GM21576 (cell line): ENCODE data around the gene PADI4.
"Not testable (repeated sequence)": the region's sequence is repeated elsewhere in the genome, so short reads cannot be mapped to it uniquely, and the experiment has no call there.

ENCODE experiments used
- ATAC-seq: cut with Tn5 transposase; IDR thresholded peaks from one replicate; pipeline ENCODE4 v1.9.1; 2021; ENCODE audit warnings: mild to moderate bottlenecking, moderate library complexity; ENCODE audit not compliant: unreplicated experiment

The PADI4 gene

DNA sequence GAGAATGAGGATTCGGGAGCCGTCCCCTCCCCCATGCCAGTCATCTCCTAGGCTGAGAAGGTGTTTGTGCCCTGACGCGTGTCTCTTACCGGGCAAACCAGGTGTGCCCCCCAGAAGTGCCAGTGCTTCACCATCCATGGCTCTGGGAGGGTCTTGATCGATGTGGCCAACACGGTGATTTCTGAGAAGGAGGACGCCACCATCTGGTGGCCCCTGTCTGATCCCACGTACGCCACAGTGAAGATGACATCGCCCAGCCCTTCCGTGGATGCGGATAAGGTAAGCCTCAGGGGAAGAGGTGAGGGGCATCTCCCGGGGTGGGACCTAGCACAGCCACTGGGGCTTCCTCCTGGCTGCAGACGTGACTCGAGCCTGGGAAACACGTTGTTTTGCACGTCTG is 65.0 kb downstream of the PADI4 start:
- no peak for ATAC-seq

DNA sequence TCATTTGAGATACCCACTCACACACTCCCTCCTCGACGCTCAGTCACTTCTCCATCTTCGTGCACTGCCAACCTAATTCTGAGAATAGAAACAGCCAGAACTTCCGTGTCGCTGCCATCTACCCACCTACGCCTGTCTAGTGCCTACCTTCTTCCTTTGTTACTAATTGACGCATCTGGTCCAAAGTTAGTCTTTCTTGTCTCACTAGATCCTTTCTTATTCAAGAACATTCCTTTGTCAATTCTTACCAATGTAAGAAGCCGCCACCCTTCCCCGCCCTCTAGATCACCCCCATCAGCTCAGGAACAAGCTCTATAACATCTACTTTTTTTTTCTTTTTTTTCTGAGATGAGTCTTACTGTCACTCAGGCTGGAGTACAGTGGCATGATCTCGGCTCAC is 67.7 kb downstream of the PADI4 start:
- no peak for ATAC-seq

DNA sequence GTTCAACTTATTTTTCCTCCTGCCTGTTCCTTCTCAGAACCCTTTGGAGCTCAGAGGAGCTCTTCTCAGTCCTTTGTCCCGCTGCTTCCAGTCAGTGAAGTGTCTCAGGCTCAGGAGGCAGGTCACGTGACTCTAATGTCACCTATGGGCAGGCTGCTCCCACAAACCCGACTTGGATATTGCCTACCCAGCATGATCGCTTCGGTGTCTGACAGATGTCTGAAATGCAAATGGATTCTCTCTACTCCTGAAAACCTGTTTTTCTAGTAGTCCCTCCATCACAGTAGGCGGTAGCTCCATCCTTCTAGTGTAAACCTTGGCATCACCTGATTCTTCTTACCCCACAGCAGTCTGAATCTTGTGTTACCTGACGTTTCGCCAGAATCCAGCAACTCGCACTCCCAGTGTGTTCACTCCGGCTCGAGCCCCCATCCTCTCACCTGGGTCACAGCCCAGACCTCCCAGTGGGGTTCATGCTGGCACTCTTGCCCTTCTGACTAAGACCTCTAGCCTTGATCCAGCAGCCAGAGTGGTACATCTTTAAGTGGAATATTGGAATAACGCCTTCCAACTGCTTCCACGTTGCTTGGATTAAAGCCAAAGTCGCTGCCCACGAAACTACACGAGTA is 69.4 kb downstream of the PADI4 start:
- no peak for ATAC-seq

DNA sequence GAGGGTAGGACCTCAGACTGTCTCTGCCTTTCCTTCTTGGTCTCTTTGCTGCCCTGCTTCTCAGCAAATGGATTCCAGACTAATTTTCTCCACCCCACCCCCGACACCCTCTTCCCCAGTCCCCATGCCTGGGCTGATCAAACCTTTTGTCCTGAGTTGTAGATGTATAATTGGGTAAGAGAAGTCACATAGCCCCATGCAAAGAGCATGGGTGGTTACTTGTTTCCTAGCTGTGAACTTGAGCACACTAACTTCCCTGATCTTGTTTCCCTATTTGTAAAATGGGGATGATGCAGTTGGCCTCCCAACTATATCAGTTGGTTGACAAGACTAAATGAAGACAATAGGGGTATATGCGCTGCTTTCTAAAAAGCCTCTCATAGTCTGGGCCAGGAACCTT is 73.2 kb downstream of the PADI4 start:
- ATAC-seq = no peak

DNA sequence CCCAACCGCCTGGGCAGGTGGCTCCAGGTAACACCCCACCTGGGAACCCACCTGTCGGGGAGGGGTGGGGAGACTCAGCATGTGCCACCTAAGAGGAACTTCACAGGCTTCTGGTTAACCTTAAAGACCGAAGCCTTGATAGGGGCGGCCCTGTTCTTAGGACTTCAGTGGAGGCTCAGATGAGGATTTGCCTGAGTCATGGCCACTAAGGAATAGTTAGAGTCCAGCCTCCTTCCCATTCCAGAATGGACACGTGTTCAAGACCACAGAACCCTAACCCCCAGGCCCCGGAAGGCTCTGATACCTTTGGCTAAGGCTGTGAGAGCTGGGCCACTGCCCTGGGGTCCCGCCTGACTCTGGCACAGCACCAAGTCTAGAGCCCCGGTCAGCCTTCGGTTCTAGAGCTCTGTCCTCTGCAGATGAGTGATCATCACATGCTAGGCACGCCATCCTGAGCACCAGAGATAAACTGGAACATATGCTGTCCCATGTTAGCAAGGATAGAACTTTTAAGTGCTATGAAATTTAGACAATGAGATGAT is 84.3 kb downstream of the PADI4 start:
- no peak for ATAC-seq

DNA sequence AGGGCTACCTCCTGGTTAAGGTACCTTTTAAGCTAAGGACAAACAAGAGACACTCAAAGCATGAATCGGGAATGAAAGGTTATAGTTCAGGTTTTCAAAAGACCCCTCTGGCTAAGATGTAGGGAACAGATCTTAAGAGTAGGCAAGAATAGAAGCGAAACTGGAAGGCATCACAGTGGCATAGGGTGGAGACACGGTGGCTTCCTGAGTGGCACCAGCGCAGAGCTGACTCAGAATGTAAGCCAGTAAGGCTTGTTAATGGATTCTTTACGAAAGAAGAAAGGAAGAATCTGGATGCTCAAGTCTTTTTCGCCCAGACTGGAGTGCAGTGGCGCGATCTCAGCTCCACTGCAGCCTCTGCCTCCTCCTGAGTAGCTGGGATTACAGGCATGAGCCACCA is 85.2 kb downstream of the PADI4 start:
- ATAC-seq = no peak

DNA sequence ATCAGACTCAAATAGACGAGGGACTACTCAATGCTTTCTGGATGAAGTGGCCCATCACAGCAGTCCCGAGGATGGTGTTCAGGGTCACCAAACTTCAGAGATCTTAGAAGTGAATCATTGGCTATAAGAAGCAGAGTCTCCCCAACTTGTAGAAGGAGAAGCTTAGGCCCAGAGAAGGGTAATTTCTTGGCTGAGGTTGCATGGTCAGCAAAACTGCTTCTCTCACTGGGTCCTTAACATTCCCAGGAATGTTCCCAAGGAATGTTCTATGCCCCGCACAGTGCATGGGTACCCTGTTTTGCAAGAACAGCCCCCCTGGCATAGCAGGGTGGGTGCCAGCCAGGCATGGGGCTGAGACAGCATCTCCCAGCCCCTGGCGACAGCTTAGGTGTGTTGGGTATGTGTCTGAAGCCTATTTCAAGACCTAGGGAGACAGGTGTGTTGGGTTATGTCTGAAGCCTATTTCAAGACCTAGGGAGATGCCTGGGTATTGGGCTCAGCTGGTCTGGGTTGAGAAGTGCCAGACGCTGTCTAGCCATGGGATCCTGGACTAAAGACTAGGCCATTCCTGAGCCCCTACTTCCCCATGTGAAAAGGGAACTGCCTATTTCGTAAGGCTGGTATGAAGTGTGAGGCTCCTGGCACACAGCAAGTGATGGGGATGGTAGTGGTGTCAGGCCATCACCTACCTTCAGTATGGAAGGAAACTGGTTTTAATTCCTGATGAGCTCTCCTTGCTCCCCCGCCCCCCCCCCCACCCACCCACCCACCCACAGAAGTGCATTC is 90.1 kb downstream of the PADI4 start:
- no peak for ATAC-seq

DNA sequence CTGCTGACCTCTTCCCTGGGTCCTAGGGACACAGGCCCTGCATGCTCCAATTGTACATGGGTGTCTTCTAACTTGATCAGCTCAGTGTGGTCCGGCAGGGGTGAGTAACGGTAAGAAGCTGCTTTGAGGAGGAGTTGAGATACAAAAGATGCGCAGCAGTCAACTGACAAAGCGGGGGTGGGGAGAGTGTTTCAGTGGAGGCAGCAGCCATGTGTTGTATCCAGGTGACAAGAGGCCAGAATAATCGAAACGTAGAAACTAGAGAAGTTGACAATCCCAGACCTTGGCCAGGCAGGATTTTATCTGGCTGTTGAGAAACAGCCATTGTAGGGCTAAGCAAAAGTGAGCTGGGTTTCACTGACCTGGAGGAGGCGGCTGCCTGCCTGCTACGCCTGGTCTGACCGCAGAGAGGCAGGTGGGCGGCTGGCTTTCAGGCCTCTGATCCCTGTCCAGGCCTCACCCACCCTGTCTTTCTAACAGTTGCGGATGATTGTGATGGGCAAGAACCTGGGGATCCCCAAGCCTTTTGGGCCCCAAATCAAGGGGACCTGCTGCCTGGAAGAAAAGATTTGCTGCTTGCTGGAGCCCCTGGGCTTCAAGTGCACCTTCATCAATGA is 92.8 kb downstream of the PADI4 start:
- ATAC-seq = no peak

DNA sequence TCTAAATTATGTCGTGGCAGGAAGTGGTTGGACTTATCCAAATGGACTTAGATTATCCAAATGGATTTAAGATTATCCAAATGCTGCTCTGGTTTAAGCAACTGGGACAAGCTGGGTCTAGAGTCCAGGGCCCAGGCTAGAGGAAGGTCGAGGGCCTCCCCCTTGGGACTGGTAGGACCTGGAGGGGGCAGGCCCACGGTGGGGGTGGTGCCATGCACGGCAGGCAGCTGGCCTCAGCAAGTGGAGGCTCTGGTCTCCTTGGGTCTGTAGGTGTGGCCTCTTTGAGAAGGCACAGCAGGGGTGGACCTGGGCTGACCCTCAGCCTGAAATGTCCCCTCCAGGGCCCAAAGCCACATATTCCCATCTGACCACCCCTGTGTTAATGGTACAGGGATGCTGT is 93.8 kb downstream of the PADI4 start:
- no peak for ATAC-seq

DNA sequence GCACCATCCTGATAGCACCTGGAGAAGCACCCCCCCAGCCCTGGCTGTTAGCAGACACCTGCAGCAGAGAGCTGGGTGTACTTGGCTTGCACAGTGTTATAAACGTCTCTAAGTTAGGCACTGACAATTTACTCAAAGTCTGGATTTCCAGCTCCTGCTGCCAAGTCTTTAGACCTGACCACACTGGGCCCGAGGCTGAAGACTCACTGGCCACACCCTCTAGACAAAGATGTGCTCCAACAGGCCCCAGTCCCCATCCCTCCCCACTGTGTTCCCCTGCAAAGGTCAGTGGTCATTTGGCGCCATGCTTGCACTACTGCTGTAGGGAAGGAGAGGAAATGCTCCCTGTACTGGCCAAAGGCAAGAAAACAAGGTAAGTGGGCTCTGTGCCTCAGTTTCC is 95.1 kb downstream of the PADI4 start:
- no peak for ATAC-seq

DNA sequence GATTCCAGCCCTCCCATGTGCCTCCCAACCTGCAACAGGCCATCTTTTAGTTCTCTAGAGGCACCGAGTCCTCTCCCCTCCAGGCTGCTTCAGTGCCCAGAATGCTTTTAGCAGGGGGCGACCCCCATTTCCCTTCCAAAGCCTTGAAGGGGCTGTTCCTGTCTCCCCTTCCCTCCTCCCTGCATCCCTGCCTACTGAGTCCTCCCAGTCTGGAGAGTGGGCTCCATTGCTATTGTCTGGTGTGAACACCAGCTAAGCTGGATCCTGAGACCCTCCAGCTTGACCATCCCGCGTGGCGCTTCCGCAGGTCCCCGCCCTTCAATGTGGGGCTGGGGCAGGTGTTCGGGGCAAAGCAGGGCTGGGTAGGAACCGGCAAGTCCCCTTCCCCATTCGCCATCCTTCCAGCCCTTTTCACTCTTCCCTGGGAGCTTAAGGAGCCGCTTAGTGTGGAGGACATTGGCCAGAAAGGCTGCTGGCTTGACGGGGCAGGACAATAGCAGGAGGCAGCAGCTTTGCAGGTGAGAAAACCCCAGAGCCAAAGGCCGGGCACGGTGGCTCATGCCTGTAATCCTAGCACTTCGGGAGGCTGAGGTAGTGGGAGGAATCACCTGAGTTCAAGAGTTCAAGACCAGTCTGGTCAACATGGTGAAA is 96.2 kb downstream of the PADI4 start:
- no peak for ATAC-seq

DNA sequence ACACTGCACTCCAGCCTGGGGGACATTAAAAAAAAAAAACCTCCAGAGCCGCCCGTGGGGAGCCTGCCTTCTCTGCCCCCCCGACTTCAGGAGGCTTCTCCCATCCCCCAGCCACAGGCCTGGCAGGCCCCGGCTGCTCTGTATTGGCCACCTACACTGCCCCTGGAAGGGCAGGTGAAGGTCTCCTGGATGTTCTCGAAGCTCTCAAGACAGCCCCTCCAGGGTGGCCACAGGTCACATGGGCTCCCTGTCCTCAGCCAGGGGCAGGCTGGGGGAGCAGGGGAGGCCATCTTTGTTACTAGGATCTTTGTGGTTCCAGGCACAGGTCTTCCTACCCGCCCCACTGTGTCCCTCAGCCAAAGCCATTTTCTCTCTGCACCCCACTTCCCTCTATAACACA is 96.8 kb downstream of the PADI4 start:
- ATAC-seq = no peak

DNA sequence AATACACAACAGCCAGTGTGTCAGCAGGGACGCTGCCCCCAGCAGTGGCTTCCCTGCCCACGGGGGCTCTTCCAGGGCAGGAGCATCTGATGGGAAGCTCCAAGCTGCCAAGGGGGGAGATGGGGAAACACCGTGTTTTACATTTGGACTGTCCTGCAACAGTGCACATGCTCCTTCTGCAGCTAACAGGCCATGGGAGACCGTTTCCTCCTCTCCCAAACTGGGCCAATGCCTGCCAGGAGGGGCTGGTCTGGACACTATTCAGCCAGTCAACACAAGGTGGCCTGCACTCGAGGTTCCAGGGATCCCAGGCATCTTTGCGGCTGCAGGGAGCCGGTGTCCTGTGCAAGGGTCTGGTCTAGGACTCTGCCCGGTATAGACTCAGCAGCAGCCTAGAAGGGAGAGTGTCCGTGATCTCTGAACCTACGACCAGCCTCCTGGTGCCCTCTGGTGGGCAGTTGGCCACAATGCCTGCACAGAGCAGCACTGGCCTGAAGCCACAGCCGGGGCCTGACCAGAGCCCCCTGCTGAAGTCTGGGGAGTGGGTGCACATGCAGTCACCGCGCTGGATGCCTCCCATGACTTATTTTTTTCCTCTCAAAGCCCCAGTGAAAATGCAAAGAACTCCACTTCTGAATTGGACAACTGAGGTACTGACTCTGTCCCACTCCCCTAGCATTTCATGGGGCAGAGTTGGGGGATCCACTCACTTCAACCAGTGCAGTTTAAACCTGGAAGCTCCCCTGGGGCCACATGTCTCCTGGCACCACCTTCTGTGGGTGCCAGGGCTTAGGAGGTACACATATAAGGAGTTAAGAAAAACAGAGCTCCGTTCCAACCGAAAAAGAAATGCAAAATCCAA is 98.1 kb downstream of the PADI4 start:
- no peak for ATAC-seq

DNA sequence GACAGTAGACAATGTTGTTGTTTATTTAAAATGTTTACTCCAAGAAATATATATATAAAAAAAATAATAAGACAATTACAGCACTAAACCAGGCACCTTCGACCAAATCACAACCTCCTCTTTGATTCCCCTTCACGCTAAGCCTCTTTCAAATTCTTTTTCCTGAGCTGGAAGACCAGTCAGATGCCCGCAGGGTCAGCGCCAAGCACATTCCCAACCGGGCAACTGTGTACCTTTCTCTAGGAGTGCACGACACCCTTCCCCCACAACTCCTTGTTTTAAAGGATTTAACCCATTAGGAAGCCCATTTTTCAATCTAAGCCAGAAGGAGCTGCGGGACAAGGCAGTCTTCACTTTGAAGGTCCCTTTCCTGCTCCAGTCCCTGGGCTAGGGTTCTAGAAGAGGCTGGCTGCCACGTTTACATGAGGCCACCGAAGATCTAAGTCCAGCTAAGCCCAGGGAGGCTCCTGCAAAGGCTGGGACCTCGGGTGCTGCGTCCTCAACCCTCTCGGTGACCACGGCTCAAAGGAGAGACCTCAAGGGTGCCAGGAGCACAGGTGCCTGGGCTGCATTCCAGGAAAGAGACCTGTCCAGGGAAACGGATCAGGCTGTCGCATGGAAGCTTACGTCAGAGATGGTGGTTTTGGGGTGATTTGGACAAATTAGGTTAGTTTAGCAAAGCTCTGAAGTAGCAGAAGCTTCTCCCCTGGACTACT is 98.9 kb downstream of the PADI4 start:
- ATAC-seq = not testable (repeated sequence)

DNA sequence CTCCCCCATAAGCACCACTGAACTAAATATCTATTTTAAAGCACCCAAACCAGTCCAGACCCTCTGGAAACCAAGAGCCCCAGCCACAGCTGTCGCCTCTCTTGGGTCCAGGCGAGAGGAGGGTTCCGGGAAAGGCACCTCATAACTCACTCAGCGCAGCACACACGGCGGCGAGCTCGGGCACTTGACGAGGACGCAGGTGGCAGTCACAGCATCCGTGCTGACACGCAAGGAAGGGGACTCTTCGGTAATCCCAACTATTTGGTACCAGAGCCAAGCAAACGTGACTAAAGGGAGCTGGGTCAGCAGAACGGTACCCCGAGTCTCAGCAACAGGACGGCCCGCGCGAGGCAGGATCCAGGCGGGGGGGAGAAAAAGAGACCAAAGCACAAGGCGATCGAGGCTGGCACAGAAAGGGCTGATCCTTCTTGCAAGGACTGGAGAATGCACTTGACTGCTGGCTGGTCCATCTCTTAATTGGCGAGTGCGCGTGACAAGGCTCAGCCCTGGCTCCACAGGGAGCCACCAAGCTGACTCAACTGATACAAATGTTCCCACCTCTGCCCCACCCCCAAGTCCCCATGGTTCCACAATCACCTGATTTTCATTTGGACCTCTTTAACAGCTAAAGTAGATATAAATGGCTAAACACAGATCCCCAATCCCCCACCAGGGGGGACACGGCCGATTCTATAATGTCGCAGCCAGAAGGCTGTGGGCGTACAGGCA is 100.0 kb downstream of the PADI4 start:
- not testable (repeated sequence) for ATAC-seq

DNA sequence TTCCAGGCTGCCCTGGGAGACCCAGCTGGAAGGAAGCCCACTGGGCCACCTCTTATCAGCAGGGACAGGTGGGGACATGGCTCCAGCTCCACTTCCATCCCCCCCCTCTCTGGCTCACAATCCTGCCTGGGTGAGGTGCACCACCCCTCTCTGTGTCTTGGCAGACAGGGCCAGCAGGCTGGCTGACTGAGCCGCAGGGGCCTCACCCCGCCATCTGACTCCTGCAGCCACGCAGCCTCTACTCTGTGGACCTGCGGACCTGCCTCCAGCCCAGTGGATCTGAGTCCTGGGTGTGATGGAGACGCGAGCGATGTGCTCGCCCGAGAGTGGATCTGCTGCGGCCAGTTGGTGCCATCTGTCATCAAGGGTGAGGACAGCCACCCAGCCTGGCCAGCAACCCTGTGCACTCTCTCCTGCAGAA is 101.4 kb downstream of the PADI4 start:
- no peak for ATAC-seq

DNA sequence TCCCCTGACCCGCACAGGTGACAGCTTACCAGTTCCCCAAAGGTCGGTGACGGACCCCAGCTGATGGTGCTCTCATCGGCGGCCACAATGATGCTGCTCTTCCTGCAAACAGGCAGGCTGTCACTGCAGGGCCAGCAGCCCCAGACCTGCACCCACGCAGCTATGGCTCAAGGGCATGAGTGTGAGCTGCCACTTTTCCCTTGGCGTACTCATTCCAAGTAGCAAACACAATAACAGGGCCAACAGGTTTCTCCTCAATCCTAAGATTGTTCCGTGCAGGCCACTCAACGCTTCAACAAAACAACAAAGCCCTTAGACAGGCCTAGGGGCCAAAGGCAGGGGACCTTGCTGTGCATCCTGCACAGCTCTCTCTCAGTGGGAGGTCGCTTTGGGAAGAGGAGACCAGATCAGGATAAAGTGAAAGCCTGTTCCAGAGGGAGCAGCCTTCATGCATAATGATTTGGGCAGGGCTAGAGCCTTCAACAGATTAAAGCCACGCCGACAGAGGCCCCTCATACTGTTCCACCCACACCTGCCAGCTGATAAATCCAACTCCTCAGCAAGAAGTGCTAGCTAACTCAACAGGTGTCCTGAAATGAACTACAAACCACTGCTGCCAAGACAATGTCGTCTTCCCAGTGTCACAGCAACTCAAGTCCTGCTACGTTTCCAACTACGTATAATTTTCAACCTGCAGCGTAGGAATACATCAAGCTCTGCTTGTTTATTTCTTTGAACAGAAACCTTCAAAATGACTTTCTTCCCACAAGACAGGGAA is 104.3 kb downstream of the PADI4 start:
- no peak for ATAC-seq
